ENCODE results near the gene LGR4.
"Not testable (repeated sequence)": the region's sequence is repeated elsewhere in the genome, so short reads cannot be mapped to it uniquely, and the experiment has no call there.

Gene LGR4

DNA sequence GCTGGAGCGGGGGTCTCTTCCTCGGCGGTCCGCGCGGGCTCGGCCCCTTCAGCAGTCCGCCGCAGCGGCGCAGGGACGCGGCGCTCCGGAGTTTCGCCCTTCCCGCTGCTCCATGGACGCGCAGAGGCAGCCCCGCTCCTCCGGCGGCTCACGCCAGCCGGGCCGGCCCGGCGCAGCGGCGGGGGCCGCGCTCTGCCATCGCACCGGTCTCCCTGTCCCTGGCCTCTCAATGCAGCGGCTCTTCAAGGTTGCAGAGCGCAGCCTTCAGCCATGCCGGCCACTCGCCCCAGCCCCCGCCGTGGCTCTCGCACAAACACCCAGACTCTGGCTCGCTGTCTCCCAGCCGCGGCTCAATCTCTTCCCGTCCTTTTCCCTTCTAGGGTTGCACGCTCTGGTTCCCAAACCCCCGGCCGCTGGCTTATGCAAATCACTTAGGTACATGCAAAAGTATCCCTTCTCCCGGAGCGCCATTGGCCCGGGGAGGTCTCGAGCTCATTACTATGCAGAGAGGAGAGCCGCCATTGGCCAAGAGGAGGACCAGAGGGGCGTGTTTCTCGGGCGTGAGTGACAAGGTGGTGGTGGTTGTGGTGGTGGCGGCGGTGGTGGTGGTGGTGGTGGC is at the start of gene LGR4:
LGR4 (minus strand) TSS at position 393 of the 619 bp plus-strand sequence. CDS start 488 bp downstream, outside the sequence.
- TF ChIP-seq, protein P1, sequence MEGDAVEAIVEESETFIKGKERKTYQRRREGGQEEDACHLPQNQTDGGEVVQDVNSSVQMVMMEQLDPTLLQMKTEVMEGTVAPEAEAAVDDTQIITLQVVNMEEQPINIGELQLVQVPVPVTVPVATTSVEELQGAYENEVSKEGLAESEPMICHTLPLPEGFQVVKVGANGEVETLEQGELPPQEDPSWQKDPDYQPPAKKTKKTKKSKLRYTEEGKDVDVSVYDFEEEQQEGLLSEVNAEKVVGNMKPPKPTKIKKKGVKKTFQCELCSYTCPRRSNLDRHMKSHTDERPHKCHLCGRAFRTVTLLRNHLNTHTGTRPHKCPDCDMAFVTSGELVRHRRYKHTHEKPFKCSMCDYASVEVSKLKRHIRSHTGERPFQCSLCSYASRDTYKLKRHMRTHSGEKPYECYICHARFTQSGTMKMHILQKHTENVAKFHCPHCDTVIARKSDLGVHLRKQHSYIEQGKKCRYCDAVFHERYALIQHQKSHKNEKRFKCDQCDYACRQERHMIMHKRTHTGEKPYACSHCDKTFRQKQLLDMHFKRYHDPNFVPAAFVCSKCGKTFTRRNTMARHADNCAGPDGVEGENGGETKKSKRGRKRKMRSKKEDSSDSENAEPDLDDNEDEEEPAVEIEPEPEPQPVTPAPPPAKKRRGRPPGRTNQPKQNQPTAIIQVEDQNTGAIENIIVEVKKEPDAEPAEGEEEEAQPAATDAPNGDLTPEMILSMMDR (IDR thresholded peaks at IDR 0.05) = no peak
- Mint-ChIP-seq H3K4me3 (peak within 1 kb of the TSS; percentile 96), H3K9me3 (peaks cover 6% of the 10 kb centered on the region), H3K27me3 (ENCODE audit: low read depth, poor library complexity) (peaks cover 2% of the 10 kb centered on the region), H3K4me1 (peaks cover 49% of the 10 kb centered on the region), H3K27ac (peak within 1 kb of the TSS; percentile 99), H3K36me3 (ENCODE audit: low read depth) (peaks cover 9% of the 10 kb centered on the region)
- DNase-seq = peak; percentile 90

DNA sequence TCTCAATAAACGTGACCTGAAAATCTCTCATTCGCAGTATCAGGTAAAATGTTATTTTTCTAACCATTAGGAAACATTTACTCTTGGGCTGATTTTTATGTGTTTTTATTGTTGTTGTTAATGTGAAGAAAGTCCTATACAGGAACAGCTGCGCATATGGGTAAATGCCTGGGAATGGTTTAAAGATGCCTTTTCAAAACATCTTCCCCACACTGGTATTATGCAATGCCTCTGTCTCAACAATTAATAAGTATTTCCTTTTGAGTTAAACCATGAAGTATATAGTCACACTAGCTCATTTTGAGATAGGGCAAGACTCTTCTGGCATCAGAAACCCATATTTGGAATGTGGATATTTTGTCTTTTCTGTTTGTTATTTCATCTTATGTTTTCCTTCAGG is 47.6 kb upstream of the LGR4 start:
- Mint-ChIP-seq H3K36me3 (ENCODE audit: low read depth) (no peaks in the 10 kb centered on the region), H3K27me3 (ENCODE audit: low read depth, poor library complexity) (peaks cover 4% of the 10 kb centered on the region), H3K27ac (no peak overlapping the region), H3K4me3 (no peak overlapping the region), H3K9me3 (peaks cover 5% of the 10 kb centered on the region), H3K4me1 (peaks cover 17% of the 10 kb centered on the region)
- no peak for DNase-seq
- TF ChIP-seq, protein P1 (IDR thresholded peaks at IDR 0.05) = no peak

- Mint-ChIP-seq H3K27ac (peak overlapping the region; percentile 7), H3K27me3 (ENCODE audit: low read depth, poor library complexity) (peaks cover 4% of the 10 kb centered on the region), H3K4me3 (no peak overlapping the region), H3K36me3 (ENCODE audit: low read depth) (no peaks in the 10 kb centered on the region), H3K4me1 (peaks cover 17% of the 10 kb centered on the region), H3K9me3 (peaks cover 12% of the 10 kb centered on the region)
- TF ChIP-seq, protein P1 (IDR thresholded peaks at IDR 0.05) = no peak
- no peak for DNase-seq
These were observed 45.9 kb upstream of the LGR4 start for GRCh38 chr11:27518518-27518917.

- not testable (repeated sequence) for H3K36me3 Mint-ChIP-seq (ENCODE audit: low read depth); DNase-seq; H3K27me3 Mint-ChIP-seq (ENCODE audit: low read depth, poor library complexity); H3K27ac Mint-ChIP-seq
- Mint-ChIP-seq H3K4me3 (peak overlapping the region; percentile 19), H3K9me3 (peaks cover 12% of the 10 kb centered on the region), H3K4me1 (peaks cover 17% of the 10 kb centered on the region)
These were observed 44.9 kb upstream of the LGR4 start for GRCh38 chr11:27517490-27517889.

DNA sequence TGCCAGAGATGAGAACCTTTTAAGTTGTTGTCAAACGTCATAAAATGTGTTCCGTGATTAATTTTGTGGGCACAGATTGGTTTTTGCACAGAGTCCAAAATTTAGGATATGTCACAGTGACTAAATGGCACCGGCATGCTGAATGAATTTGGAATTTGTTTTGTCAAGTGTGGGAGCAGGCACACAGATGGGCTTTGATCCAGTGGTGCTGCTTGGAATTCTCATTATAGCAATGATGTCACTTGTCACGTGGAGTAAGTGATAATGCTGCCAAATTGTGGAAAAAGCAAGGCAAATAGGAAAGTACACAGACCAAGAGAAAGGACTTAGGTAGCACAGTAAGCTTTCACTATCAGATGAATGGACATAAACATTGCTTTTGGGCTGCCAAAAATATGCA is 42.0 kb upstream of the LGR4 start:
- H3K4me1 Mint-ChIP-seq = peaks cover 16% of the 10 kb centered on the region
- H3K27me3 Mint-ChIP-seq (ENCODE audit: low read depth, poor library complexity) = peaks cover 4% of the 10 kb centered on the region
- no peak for DNase-seq
- H3K36me3 Mint-ChIP-seq (ENCODE audit: low read depth) = no peaks in the 10 kb centered on the region
- H3K4me3 Mint-ChIP-seq = no peak overlapping the region
- TF ChIP-seq, protein P1 (IDR thresholded peaks at IDR 0.05) = no peak
- H3K27ac Mint-ChIP-seq = no peak overlapping the region
- H3K9me3 Mint-ChIP-seq = peaks cover 12% of the 10 kb centered on the region

DNA sequence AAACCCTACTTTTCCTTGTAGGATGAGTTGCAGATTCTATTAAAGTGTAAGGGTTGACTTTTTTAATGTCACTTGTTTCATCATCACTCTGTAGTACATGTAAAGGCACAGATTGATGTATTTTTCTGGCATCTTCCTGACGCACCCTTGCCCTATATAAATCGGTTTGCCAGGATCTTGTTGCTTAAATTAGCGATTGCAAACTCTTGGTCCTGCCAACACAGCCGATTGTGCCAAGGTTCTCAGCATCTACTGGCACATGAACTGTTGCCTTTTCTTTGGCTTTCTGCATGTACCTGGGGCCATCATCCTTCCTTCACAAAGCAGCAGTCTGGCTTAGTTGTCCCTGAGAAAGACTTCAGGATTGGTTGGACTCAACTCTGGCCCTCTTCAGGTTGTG is 41.5 kb upstream of the LGR4 start:
- no peak overlapping the region for H3K4me3 Mint-ChIP-seq
- H3K9me3 Mint-ChIP-seq = peaks cover 12% of the 10 kb centered on the region
- H3K36me3 Mint-ChIP-seq (ENCODE audit: low read depth) = no peaks in the 10 kb centered on the region
- peaks cover 6% of the 10 kb centered on the region for H3K27me3 Mint-ChIP-seq (ENCODE audit: low read depth, poor library complexity)
- TF ChIP-seq, protein P1 (IDR thresholded peaks at IDR 0.05) = no peak
- H3K4me1 Mint-ChIP-seq = peaks cover 14% of the 10 kb centered on the region
- no peak for DNase-seq
- H3K27ac Mint-ChIP-seq = no peak overlapping the region

Data from nephron progenitor cell (in vitro differentiated cells).